Tibial nerve (tissue), 4 donors: Measurements from ENCODE around the gene ATG7.

Experiments
- EP300 ChIP-seq, 2 donors: sonication (generic); formaldehyde crosslinking; IDR thresholded peaks; one replicate each; pipeline ENCODE4 v1.6.1; 2017; ENCODE audit warnings: antibody characterized with exemption in 2 of 2, mild to moderate bottlenecking in 1 of 2
- POLR2A ChIP-seq, 2 donors: fragments of 450-650 bp; IDR thresholded peaks; one replicate each; pipeline ENCODE4 v1.6.1; 2017; ENCODE audit warnings: antibody characterized with exemption in 2 of 2, mild to moderate bottlenecking in 2 of 2, moderate library complexity in 2 of 2
- TF ChIP-seq, protein P1 (sequence below), 5 experiments: fragments of 200-600 bp in 3 of 5; fragments of 450-650 bp in 2 of 5; sonication (generic) in 3 of 5; IDR thresholded peaks; one replicate each; pipeline ENCODE4 v1.5.1; 2016 to 2019; ENCODE audit warnings: antibody characterized with exemption in 5 of 5, mild to moderate bottlenecking in 3 of 5, moderate library complexity in 2 of 5

DNA sequence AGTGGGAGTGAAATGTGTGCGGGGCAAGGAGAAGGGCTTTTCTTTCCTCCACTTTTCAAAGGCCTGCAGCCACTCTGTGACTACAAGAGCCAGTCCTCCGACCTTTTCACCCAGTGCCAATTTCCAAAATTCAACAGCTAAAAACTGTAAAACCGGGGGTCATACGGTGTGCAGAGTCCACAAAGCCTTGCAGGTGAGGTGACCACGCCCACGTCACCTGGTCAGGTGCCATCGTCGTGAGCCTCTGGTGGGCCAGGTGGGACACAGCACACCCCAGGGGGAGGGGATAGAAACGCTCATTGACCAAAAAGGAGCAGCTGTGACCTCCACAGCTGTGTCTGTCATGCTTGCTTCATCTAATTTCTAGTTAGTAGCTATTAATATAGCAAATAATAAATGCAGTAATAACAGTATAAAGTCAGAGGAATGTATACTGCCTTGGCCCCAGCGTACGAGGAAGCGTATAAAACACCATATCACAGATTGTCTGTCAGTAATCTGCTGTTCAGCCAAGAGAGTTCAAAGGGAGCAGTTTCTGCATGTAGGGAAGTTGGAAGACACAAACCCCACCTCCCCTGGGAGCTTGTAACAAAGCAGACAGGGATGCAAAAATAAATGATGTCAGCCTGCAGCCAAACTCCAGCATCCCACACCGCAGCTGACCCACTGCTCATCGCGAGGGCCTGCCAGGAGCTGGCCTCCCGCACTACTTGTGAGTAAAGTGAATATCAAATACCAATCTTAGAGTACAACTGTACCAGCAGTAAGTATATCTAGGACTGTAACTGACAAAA, 284.9 kb downstream of the ATG7 start:
- TF ChIP-seq EP300 (IDR thresholded peaks at IDR 0.05) (no peak), POLR2A (IDR thresholded peaks at IDR 0.05) (no peak)
- TF ChIP-seq, protein P1, sequence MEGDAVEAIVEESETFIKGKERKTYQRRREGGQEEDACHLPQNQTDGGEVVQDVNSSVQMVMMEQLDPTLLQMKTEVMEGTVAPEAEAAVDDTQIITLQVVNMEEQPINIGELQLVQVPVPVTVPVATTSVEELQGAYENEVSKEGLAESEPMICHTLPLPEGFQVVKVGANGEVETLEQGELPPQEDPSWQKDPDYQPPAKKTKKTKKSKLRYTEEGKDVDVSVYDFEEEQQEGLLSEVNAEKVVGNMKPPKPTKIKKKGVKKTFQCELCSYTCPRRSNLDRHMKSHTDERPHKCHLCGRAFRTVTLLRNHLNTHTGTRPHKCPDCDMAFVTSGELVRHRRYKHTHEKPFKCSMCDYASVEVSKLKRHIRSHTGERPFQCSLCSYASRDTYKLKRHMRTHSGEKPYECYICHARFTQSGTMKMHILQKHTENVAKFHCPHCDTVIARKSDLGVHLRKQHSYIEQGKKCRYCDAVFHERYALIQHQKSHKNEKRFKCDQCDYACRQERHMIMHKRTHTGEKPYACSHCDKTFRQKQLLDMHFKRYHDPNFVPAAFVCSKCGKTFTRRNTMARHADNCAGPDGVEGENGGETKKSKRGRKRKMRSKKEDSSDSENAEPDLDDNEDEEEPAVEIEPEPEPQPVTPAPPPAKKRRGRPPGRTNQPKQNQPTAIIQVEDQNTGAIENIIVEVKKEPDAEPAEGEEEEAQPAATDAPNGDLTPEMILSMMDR (IDR thresholded peaks at IDR 0.05): no peak
